Measurements from ENCODE around the gene PTPRG.

The PTPRG gene

GRCh38 chr3:62225051-62225450 lies 663.7 kb downstream of the PTPRG start:
- no peak for DNase-seq

DNA sequence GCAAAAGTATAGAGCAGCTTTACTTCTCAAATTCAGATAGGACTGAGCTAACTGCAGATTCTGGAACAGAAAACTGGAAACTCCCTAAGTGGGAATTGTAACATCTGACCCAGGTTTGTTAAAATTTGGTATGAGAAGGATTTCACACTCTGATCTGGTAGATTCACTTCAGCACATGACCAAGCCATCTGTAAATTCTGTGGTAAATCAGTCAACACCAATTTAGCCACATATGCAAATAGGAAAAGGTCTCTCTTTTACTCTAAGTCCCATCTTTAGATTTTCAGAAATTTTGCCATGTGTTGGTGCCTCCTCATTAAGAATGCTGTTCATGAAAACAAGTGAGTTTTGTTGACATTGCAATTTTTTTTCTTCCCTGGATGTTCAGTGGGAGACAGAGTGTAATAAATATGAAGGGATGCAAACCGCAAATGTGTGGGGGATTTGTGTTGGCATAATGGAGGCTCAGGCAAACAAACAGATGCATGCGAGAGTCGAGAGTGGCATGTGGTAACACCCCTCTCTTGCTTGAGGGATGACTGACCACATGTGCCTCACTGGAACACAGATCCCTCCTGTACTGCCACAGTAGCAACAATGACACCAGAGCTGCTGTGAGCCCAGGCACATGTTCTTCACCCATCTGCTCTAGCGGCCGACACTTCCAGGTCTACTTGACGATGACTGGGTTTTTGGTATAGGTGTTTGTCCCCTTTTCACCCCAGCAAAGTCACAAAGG lies 665.4 kb downstream of the PTPRG start:
- no peak for DNase-seq

DNA sequence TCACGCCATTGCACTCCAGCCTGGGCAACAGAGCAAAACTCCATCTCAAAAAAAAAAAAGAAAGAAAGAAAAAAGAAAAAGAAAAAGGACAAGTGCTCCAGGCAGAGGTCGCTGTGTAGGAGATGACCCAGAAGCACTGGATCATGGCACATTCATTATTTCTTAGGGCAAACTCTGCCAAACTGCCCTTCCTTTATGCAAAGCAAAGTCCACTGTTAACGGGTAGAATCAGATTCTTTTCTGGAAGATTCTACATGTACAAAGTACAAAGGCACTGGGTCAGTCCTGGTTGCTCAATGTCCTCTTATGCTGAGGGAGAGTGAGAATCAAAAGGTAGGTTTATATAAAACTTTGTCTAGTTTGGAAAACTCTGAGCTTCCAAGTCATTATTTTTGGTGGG lies 667.1 kb downstream of the PTPRG start:
- no peak for DNase-seq

GRCh38 chr3:62229211-62229610 lies 667.8 kb downstream of the PTPRG start:
- DNase-seq = no peak

DNA sequence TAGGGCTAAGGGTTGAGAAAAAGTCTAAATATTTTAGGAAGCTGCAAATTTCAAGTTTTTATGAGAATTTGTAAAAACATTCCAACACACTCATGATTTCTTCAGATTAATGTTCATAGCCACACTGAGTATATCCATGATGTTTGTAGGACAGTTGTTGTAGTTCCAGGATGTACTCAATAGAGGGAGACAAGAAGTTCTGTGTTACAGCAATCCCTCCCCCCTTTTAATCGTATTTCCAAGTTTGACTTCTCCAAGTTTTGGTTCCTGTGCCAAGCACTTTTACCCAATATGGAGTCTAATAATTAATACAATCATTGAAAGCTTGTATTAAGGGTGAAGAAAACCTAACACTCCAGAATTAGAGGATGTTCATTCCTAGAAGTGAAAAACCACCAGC lies 668.5 kb downstream of the PTPRG start:
- no peak for DNase-seq

- no peak for DNase-seq
These were observed 671.7 kb downstream of the PTPRG start for GRCh38 chr3:62233065-62233464.

DNA sequence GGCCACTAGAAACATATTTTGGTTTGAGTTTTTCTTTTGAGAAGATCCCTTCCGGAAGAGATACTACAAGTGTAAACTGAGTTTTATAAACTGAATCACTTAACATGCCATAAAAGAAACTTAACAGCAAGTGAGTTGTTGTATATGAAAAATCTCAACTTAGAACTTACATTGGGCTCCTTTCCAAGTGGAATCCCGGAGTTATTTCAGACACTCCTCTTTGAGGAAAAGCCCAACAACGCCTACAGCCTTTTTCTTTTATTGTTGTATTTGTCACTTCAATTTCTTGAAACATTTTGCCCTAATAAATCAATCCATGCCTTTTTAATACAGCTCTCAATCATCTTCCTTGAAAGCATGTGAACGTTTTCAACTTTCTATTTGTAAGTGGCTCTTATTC lies 674.6 kb downstream of the PTPRG start:
- DNase-seq = no peak

GRCh38 chr3:62237286-62237948 lies 676.0 kb downstream of the PTPRG start:
- DNase-seq = no peak

GRCh38 chr3:62238003-62238402 lies 676.6 kb downstream of the PTPRG start:
- no peak for DNase-seq

DNA sequence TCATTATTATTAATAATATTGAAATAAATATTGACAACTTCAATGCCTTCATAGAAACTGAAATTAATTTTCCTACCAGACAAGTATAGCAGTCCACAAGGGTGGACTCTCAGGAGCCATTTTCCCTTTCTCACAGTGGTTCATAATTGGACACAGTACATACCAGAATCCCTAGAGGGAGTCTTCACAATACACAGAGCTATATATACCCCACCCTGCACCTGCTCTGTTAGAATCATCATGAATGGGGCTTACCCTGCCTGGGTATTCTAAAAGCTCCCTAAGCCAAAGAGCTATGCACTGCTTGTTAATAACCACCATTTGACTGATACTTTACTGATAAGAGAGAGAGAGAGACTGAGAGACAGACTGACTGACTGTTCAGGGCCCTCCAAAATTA lies 677.1 kb downstream of the PTPRG start:
- DNase-seq = no peak

DNA sequence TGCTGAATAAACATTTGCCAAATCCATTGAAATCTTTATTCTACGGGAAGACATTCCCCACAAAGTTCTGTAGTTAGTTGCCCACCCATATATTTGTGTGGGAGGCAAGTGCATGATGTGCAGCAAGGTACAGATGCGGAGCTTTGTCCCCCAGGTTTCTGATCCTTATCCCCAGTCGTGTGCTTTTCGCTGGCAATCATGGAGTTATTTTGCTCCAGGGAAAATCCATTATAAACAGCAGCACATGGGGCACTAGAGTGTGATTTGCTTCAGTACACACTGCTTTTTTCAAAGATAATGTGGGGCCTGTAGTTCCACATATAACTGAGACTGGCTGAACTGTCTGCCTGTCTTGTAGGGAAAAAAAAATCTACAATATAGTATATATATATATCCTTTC lies 679.9 kb downstream of the PTPRG start:
- DNase-seq = no peak

DNA sequence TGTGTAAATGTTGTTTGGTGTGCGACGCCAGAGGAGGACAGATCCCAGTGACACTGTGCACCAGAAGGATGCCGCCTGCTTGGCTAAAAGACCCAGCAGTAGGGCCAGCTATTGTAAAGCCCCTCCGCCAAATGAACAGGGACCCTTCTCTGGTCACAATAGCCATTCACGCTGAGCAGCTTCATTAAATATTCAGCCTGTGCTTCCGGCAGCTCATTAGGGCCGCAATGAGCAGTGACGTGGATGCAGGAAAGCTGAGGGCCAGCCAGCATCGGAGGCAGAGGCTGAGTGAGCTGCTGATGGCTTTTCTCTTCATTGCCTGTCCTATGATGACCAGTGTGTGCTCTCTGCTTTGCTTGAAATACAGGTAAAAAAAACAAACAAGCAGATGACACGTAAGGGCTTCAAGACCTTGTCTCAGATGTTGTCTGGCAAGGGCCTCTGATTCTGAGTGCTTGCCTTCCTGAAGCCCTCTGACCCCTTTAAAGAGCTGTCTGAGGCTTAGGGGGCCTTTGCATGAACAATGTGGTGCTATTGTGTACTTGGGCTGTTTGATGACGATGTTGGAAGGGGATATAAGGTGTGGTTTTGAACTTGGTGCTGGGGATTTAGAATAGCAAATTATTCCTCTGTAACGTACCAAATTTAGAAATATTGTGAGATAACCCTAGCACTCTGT lies 681.6 kb downstream of the PTPRG start:
- no peak for DNase-seq

DNA sequence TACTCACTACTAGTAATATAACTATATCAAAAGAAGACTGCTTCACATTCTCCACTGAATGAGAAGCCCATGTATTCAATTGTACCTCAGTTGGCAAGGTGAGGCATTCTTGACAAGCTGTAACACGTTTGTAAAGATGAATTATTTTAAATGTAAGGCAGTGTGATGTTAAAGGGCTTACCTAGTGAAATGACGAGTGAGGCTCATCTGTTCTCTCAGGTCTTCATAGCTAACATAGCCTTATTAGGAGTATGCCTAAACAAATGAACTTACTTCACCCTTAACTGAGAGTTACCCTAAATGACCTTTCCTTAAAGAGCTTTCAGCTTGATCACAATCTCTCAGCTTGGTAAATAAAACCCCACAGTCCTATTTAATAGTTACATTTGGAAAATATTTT lies 684.7 kb downstream of the PTPRG start:
- DNase-seq = no peak

- DNase-seq = no peak
These were observed 685.6 kb downstream of the PTPRG start for GRCh38 chr3:62246985-62247384.

DNA sequence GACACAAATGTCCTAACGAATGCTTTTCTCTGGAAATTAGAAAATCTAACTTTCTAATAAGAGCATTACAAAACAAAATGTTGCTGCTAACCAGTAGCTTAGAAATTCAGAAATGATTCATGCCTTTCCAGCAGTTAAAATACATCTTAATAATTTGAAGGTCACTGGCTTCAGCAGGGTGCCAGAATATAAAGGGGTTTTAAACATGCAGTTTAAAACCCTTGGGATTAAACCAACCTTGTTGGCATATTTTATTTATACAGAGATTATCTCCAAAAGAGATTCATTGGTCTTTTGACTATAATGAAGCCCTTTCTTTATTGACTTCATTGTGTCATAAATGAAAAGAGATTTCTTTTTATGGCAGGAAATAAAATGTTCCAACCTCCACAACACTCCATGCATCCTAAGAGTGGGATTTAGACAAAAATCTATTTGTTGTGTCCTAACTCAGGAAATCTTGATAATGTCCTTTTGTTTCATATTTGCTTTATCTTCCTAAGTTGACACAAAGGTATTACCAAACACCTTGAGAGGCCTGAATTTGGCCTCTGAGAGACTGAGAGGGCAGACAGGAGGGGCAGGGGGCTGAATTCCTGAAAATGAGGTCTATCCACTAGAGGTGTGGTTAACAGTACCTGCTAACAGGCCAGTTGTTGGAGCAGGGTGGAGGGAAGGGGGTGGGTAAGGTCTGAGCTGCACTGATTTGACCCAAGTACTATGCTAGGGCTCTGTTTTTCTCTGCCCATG lies 687.5 kb downstream of the PTPRG start:
- DNase-seq = no peak

DNA sequence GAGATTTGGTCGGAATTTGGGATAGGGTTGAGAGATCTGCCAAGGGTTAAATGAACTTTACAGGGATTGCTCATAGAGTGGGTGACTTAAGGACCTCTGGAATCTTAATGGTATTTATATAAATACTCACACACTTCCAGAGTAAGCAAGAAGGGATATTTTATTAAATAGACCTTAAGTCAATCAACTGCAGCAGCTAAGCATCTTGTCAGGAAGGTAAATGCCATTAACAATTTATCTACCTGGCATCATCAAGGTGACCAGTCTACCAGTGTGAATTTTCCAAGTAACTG lies 688.1 kb downstream of the PTPRG start:
- DNase-seq = no peak

- no peak for DNase-seq
These were observed 688.6 kb downstream of the PTPRG start for GRCh38 chr3:62249855-62250543.

DNA sequence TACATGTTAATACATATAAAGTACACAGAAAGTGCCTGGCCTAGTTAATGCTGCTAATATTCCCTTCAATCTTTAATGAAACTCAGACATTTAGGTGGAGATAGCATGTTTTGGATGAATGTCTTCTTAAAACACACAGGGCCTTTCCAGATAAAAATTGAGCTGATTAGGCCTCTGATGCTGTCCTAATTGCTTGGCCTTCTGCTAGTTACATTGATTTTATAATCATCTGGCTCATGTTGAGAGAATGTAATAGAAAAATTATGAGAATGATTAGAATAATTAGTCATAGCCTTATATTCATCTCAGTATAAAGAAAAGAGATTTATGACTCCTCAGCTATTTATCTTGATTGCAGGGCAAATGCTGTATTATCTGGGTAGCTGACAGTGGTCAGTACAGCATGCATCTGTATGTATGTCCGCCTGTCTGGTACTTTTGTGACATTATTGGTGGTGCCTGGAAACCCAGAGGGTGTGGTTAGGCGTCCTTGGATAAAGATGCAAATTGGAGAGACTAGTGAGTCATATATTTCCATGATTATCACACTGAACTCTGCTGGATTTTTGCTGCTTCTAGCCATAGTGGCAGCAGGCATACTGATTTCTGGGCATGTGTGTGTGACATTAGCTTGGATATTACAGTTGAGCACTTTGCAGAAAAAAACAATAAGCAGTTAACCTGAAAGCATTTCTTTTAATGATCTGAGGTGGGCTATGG lies 691.2 kb downstream of the PTPRG start:
- no peak for DNase-seq

DNA sequence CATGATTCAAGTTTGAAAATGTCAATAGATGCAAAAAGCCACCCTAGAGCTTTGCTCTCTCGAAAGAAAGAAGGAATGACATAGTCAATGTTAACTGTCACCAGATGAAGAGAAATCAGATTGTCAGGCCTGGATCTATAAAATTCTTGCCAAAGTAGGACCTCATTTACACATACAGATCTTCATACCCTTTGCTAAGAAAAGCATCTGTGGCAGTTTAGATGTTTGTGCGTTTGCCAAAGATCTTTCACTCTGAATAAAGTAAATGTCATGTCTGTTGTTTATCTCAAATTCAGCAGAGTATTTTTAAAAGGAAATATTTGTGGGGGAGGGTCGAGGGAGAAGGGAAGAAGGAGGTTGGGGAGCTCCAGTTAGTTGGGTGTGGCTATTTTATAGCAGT lies 692.6 kb downstream of the PTPRG start:
- no peak for DNase-seq

DNA sequence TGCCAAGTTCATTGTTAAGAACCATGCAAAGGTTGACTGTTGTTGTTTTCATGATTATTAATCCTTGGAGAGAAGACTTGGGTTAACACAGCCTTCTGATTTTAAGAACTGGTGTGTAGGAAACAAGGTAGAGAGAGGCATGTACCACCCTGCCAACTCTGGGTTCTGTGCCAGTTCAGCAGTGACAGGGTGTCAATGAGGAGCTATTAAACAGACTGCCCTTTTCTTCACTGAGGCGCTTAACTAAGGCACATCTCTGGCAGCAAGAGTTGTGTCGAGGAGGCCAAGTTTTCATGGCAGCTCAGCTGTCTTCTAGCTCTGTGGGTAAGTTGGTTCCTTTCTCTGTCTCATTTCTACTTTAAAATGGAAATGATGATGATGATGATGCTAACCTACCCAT lies 694.4 kb downstream of the PTPRG start:
- DNase-seq = no peak

DNA sequence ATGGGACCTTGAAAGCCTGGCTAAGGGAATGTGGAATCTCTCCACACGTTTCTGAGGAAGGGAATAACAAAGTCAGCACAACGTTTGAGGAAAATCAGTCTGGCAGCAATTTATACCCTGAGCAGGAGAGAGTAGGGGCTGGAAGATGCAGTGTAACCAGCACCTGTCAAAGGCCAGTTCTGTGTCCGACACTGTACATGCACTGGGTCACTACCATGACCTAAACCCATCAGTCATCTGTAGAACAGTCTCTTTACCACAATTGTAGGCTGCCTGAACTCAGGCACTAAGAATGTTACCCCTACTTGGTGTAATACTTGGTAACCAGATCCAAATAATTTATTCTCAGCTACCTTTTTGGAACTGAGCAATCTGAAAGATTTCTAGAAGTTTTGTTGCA lies 698.6 kb downstream of the PTPRG start:
- no peak for DNase-seq

- no peak for DNase-seq
These were observed 699.3 kb downstream of the PTPRG start for GRCh38 chr3:62260655-62261054.

DNA sequence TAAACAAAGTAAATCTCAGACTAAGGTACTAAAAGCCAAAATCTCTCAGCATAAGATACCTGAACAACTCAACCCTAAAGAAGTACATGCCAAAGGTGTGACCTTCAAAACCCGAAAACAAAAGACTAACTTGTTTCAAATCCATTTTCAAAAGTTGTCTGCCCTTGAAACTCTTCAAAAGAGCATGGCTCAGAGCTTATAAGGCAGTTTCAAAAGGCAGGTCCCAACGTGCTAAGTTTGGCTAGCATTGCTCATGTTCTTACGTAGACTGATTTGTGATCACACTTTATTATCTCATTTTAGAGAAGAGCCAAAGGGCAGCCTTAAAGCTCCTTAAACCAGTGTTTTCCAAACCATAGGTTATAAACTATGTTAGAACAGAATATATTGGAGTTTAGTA lies 699.8 kb downstream of the PTPRG start:
- DNase-seq = no peak
